Ovary (tissue), 9 donors: ENCODE data around the gene SRP68. TPM values are rescaled to one million over a fixed set of nuclear protein-coding genes. Genes with fewer than 3 reads are reported as not detected.

ENCODE experiments used
- DNase-seq, 5 donors: peaks; one replicate each; pipeline ENCODE4 v3.0.0-alpha.2; 2019 to 2020
- H3K27ac ChIP-seq, 2 donors: fragments of 200-600 bp; one replicate each; pipeline versions ENCODE4 v1.5.1 to v1.8.0; 2019 to 2022
- H3K27me3 ChIP-seq: fragments of 200-600 bp; one replicate; pipeline ENCODE4 v1.8.0; 2022
- H3K36me3 ChIP-seq: fragments of 200-600 bp; sonication (generic); one replicate; pipeline ENCODE4 v1.5.1; 2019
- H3K4me1 ChIP-seq: one replicate; pipeline ENCODE4 v1.8.1; 2013; ENCODE audit warnings: mild to moderate bottlenecking, moderate library complexity; ENCODE audit not compliant: insufficient read depth
- H3K4me3 ChIP-seq: fragments of 200-600 bp; sonication (generic); one replicate; pipeline ENCODE4 v1.5.1; 2017
- H3K9me3 ChIP-seq, 2 donors: fragments of 200-600 bp in 1 of 2; sonication (generic) in 1 of 2; one replicate each; pipeline versions ENCODE4 v1.5.1 to v1.8.1; 2013 to 2019; ENCODE audit warnings: mild to moderate bottlenecking in 1 of 2, moderate library complexity in 1 of 2
- CTCF ChIP-seq, 3 donors: fragments of 450-650 bp in 2 of 3; fragments of 200-600 bp in 1 of 3; IDR thresholded peaks; one replicate each; pipeline versions ENCODE4 v1.5.1 to v1.8.0; 2016 to 2022; ENCODE audit warnings: antibody characterized with exemption in 3 of 3, mild to moderate bottlenecking in 1 of 3
- EP300 ChIP-seq: sonication (generic); formaldehyde crosslinking; IDR thresholded peaks from one replicate; pipeline ENCODE4 v1.6.1; 2017; ENCODE audit warnings: antibody characterized with exemption
- POLR2A ChIP-seq: fragments of 450-650 bp; IDR thresholded peaks from one replicate; pipeline ENCODE4 v1.6.1; 2017; ENCODE audit warnings: antibody characterized with exemption, mild to moderate bottlenecking, moderate library complexity
- WGBS, 3 donors: extraction: QIAGEN DNeasy Blood & Tissue Kit in 1 of 3; methylation state at CpG; one replicate each; pipeline versions ENCODE4 v1.1.5 to v1.1.7; 2013 to 2017; 5-methylcytosine and 5-hydroxymethylcytosine counted together
- intact Hi-C, 4 donors: fragments of 100-400 bp; cut with DNase I; formaldehyde crosslinking; loops; one replicate each; pipeline versions ENCODE4 v1.11.0 to v1.15.1; 2022 to 2023
- polyA plus RNA-seq, 2 donors: library from polyadenylated mRNA; stranded (reverse); fragments of 200-250 nt in 1 of 2; fragments of 350-450 nt in 1 of 2; fragmentation: Illumina TruSeq in 1 of 2; extraction: RNeasy Lipid Tissue Mini Kit (QIAGEN cat#74804) in 1 of 2; gene quantifications; one replicate each; pipeline ENCODE4 v1.2.3, GENCODE V29; 2013 to 2014
- total RNA-seq, 7 donors: library from RNA; depleted of rRNA in 2 of 7; stranded (reverse); fragments of >200 nt in 2 of 7; fragmentation: NEBNext Ultra II Directional in 3 of 7; extraction: Animal tissue kit (Norgen Biotek cat#: 25700) in 3 of 7; gene quantifications; one replicate each; pipeline versions ENCODE4 v1.1.0 to v1.2.4, GENCODE V29; 2016 to 2023
- donor health status: DM: no; HTN: no; CAD: no; lungs with moderate emphysema.
- donor health status: DM: no; HTN: no; CAD: no.
- donor health status: Bipolar disorder and iron deficiency.
- donor health status: DM: yes; HTN: yes; CAD: no.
- donor health status: DM: no; HTN: no; CAD: no.
- donor health status: DM: yes; HTN: yes; CAD: no.

SRP68 gene
- total and polyA plus RNA-seq, 9 donors, result 33.0 to 101 (median 70.9) TPM

- H3K4me3 ChIP-seq, result no peak overlapping the region
- no peaks in the 10 kb centered on the region for H3K36me3 ChIP-seq
- H3K9me3 ChIP-seq, result no peaks in the 10 kb centered on the region
- no peak for TF ChIP-seq POLR2A
- TF ChIP-seq EP300, result no peak
- TF ChIP-seq CTCF (IDR thresholded peaks at IDR 0.05), result no peak
- intact Hi-C loops, result no loop called here
- no peak for DNase-seq
- H3K27me3 ChIP-seq, result no peaks in the 10 kb centered on the region
- 64 to 71% (median 65%) methylated on average over 17 of the region's 17 CpGs for WGBS, 3 donors
- no peaks in the 10 kb centered on the region for H3K4me1 ChIP-seq
- no peak overlapping the region for H3K27ac ChIP-seq
Measured at GRCh38 chr17:76053246-76054111, 18.8 kb downstream of the SRP68 start.

GRCh38 chr17:76051561-76051960, 20.8 kb downstream of the SRP68 start:
- Histone ChIP-seq H3K27me3 (no peaks in the 10 kb centered on the region), H3K9me3 (no peaks in the 10 kb centered on the region), H3K36me3 (no peaks in the 10 kb centered on the region), H3K4me1 (no peaks in the 10 kb centered on the region), H3K4me3 (no peak overlapping the region), H3K27ac (no peak overlapping the region)
- intact Hi-C loops, result no loop called here
- WGBS, 3 donors, result 82 to 86% (median 82%) methylated on average over 6 of the region's 6 CpGs
- no peak for DNase-seq
- TF ChIP-seq EP300 (no peak), POLR2A (no peak), CTCF (IDR thresholded peaks at IDR 0.05) (no peak)

GRCh38 chr17:76050538-76051467, 21.5 kb downstream of the SRP68 start:
- Histone ChIP-seq H3K4me3 (no peak overlapping the region), H3K4me1 (no peaks in the 10 kb centered on the region), H3K9me3 (no peaks in the 10 kb centered on the region), H3K27me3 (no peaks in the 10 kb centered on the region), H3K27ac (no peak overlapping the region), H3K36me3 (no peaks in the 10 kb centered on the region)
- intact Hi-C loops, result no loop called here
- WGBS, 3 donors, result 88 to 92% (median 90%) methylated on average over 11 of the region's 11 CpGs
- TF ChIP-seq CTCF (IDR thresholded peaks at IDR 0.05) (no peak), EP300 (no peak), POLR2A (no peak)
- DNase-seq, result no peak

- intact Hi-C loops, result no loop called here
- DNase-seq, result no peak
- TF ChIP-seq EP300 (no peak), POLR2A (no peak), CTCF (IDR thresholded peaks at IDR 0.05) (no peak)
- Histone ChIP-seq H3K9me3 (no peaks in the 10 kb centered on the region), H3K27me3 (no peaks in the 10 kb centered on the region), H3K4me1 (no peaks in the 10 kb centered on the region), H3K27ac (no peak overlapping the region), H3K4me3 (no peak overlapping the region), H3K36me3 (no peaks in the 10 kb centered on the region)
- WGBS, 3 donors, result 90 to 94% (median 92%) methylated on average over 15 of the region's 15 CpGs
Measured at GRCh38 chr17:76049836-76050537, 22.3 kb downstream of the SRP68 start.
